GM12878 (cell line): ENCODE measurements around the gene IL22RA2. TPM values are rescaled to one million over a fixed set of nuclear protein-coding genes. Genes with fewer than 3 reads are reported as not detected.

Experiments
- ATAC-seq: fragments of 200-7000 bp; cut with Tn5 transposase; 3 replicates; pipeline ENCODE4 v1.9.1; 2020; ENCODE audit warnings: mild to moderate bottlenecking, moderate library complexity
- BruUV-seq: library from RNA; stranded (reverse); fragments of 400-500 nt; replicated peaks from 2 replicates; lab custom pipeline; 2021; lab: Mats Ljungman, UMichigan
- CTCF ChIA-PET: fragments of 300-600 bp; sonication (Branson Sonifier 250); formaldehyde crosslinking; extraction: SDS; loops from one replicate; lab custom pipeline; 2021; ENCODE audit warnings: inconsistent platforms; lab: Yijun Ruan, JAX
- POLR2A ChIA-PET: fragments of 350-600 bp; formaldehyde crosslinking; extraction: SDS; loops from one replicate; lab custom pipeline; 2021; ENCODE audit warnings: inconsistent platforms; lab: Charles Lee
- RAD21 ChIA-PET: fragments of 300-600 bp; sonication (Branson Sonifier 250); formaldehyde crosslinking; loops from one replicate; lab custom pipeline; 2023; ENCODE audit warnings: antibody characterized with exemption; ENCODE audit not compliant: unreplicated experiment; lab: Charles Lee
- SMC1A ChIA-PET: fragments of 300-600 bp; sonication (Branson Sonifier 250); formaldehyde crosslinking; loops from one replicate; lab custom pipeline; 2023; ENCODE audit not compliant: unreplicated experiment, uncharacterized antibody; lab: Charles Lee
- DNase-seq: peaks from one replicate; pipeline ENCODE4 v3.0.0-alpha.2; 2011; ENCODE audit warnings: low read depth, low spot score
- FAIRE-seq: peaks from 3 replicates; lab custom pipeline; 2011; peaks lifted over from hg19 to GRCh38; lab: Jason Lieb, UNC
- H2AFZ ChIP-seq: 2 replicates; pipeline ENCODE4 v1.6.0; 2011; ENCODE audit warnings: low read depth, low read length, control low read depth; ENCODE audit not compliant: control insufficient read depth
- H3K27ac ChIP-seq: 2 replicates; pipeline ENCODE4 v1.5.1; 2011; ENCODE audit warnings: control low read depth; ENCODE audit not compliant: control insufficient read depth, insufficient read depth
- H3K27me3 ChIP-seq, 2 experiments: replicated peaks in 1 of 2; 2 replicates each; pipeline versions ENCODE4 v1.6.0 to v1.6.1; 2011; ENCODE audit warnings: low read length in 1 of 2; ENCODE audit not compliant: control insufficient read depth in 2 of 2, insufficient read depth in 2 of 2
- H3K36me3 ChIP-seq, 2 experiments: 2 replicates each; pipeline ENCODE4 v1.5.1; 2011; ENCODE audit warnings: low read length in 1 of 2; ENCODE audit not compliant: control insufficient read depth in 2 of 2, insufficient read depth in 2 of 2
- H3K4me1 ChIP-seq: 2 replicates; pipeline ENCODE4 v1.6.1; 2011; ENCODE audit warnings: mild to moderate bottlenecking, low read length, moderate library complexity, mixed read lengths; ENCODE audit not compliant: control insufficient read depth, insufficient read depth
- H3K4me2 ChIP-seq: 2 replicates; pipeline ENCODE4 v1.6.0; 2011; ENCODE audit warnings: control low read depth; ENCODE audit not compliant: control insufficient read depth, insufficient read depth
- H3K4me3 ChIP-seq: fragments of 200-600 bp; sonication (generic); 2 replicates; pipeline ENCODE4 v1.5.1; 2016
- H3K79me2 ChIP-seq: 2 replicates; pipeline ENCODE4 v1.6.0; 2011; ENCODE audit warnings: low read length; ENCODE audit not compliant: control insufficient read depth, insufficient read depth
- H3K9ac ChIP-seq: 2 replicates; pipeline ENCODE4 v1.8.0; 2011; ENCODE audit warnings: low read length, control low read depth, mixed read lengths; ENCODE audit not compliant: control insufficient read depth, insufficient read depth
- H3K9me3 ChIP-seq: replicated peaks from 3 replicates; pipeline ENCODE4 v1.5.1; 2011; ENCODE audit warnings: mild to moderate bottlenecking, low read length; ENCODE audit not compliant: control insufficient read depth, insufficient read depth
- H4K20me1 ChIP-seq: 2 replicates; pipeline ENCODE4 v1.6.0; 2011; ENCODE audit not compliant: control insufficient read depth, insufficient read depth
- ATF2 ChIP-seq: IDR thresholded peaks from 2 replicates; pipeline ENCODE4 v1.6.1; 2012; ENCODE audit warnings: low read length, inconsistent platforms
- ATF7 ChIP-seq: fragments of 450-650 bp; IDR thresholded peaks from 2 replicates; pipeline ENCODE4 v1.6.1; 2016; ENCODE audit warnings: low read depth, mild to moderate bottlenecking
- CEBPB ChIP-seq, 2 experiments: fragments of 150-350 bp in 1 of 2; IDR thresholded peaks; 2 replicates each; pipeline ENCODE4 v1.6.1; 2012 to 2014; ENCODE audit warnings: low read depth in 2 of 2, low read length in 2 of 2, borderline replicate concordance in 1 of 2, inconsistent platforms in 1 of 2
- CREB1 ChIP-seq: IDR thresholded peaks from 2 replicates; pipeline ENCODE4 v1.6.1; 2012; ENCODE audit warnings: low read depth, mild to moderate bottlenecking, inconsistent platforms
- DPF2 ChIP-seq: fragments of 450-650 bp; IDR thresholded peaks from 2 replicates; pipeline ENCODE4 v1.6.1; 2017; ENCODE audit warnings: mild to moderate bottlenecking
- E2F4 ChIP-seq: IDR thresholded peaks from 2 replicates; pipeline ENCODE4 v1.6.1; 2012; ENCODE audit warnings: low read depth, low read length, improper control_type of control experiment
- EED ChIP-seq: sonication (generic); IDR thresholded peaks from 2 replicates; pipeline ENCODE4 v1.6.1; 2016; ENCODE audit warnings: antibody characterized with exemption, low read depth
- ELK1 ChIP-seq: IDR thresholded peaks from 2 replicates; pipeline ENCODE4 v1.6.1; 2012; ENCODE audit warnings: low read depth, low read length, improper control_type of control experiment
- IRF4 ChIP-seq: IDR thresholded peaks from 2 replicates; pipeline ENCODE4 v1.6.1; 2011; ENCODE audit warnings: low read depth, low read length
- MTA3 ChIP-seq: IDR thresholded peaks from 2 replicates; pipeline ENCODE4 v1.6.1; 2012; ENCODE audit warnings: low read length, inconsistent platforms, borderline replicate concordance
- NFXL1 ChIP-seq: fragments of 450-650 bp; IDR thresholded peaks from 2 replicates; pipeline ENCODE4 v1.6.1; 2017; ENCODE audit warnings: antibody characterized with exemption, mild to moderate bottlenecking, borderline replicate concordance
- RFX5 ChIP-seq: IDR thresholded peaks from 2 replicates; pipeline ENCODE4 v1.6.1; 2011; ENCODE audit warnings: low read depth, low read length, improper control_type of control experiment
- RUNX3 ChIP-seq: IDR thresholded peaks from 2 replicates; pipeline ENCODE4 v1.6.1; 2012; ENCODE audit warnings: low read length, inconsistent platforms
- TCF12 ChIP-seq: IDR thresholded peaks from 2 replicates; pipeline ENCODE4 v1.6.1; 2011; ENCODE audit warnings: low read depth, mild to moderate bottlenecking, low read length
- ZBTB4 ChIP-seq: fragments of 450-650 bp; formaldehyde crosslinking; IDR thresholded peaks from 2 replicates; pipeline ENCODE4 v1.4.0; 2022; ENCODE audit warnings: mild to moderate bottlenecking, moderate library complexity
- ZNF24 ChIP-seq: fragments of 450-650 bp; IDR thresholded peaks from 2 replicates; pipeline ENCODE4 v1.6.1; 2017; ENCODE audit warnings: antibody characterized with exemption, mild to moderate bottlenecking
- in situ Hi-C: fragments of 300-500 bp; cut with MboI; formaldehyde crosslinking; loops from 9 replicates; pipeline ENCODE4 v1.14.3; 2018; ENCODE audit warnings: mixed read lengths
- intact Hi-C: fragments of 100-400 bp; cut with micrococcal nuclease; formaldehyde crosslinking; loops from one replicate; pipeline ENCODE4 v1.14.2; 2022; ENCODE audit not compliant: unreplicated experiment
- polyA plus RNA-seq, 11 experiments: library from polyadenylated mRNA; depleted of rRNA in 4 of 11; unstranded in 6 of 11; stranded (reverse) in 5 of 11; fragments of >200 nt; fragmentation: Nextera tagmentation in 4 of 11; fragmentation: Illumina TruSeq in 1 of 11; extraction: Ambion mirVana in 4 of 11; extraction: Trizol in 1 of 11; gene quantifications; 1 replicate in 1 of 11; 2 replicates in 10 of 11; pipeline versions ENCODE4 v1.2.1 to v1.2.3, GENCODE V29; 2011 to 2016; ENCODE audit warnings: inconsistent platforms in 2 of 11, missing spikeins in 2 of 11, low read depth in 1 of 11
- total RNA-seq, 4 experiments: library from RNA; depleted of rRNA in 3 of 4; stranded (reverse); fragments of >200 nt in 3 of 4; fragmentation: Illumina TruSeq in 1 of 4; extraction: Trizol in 1 of 4; gene quantifications; 2 replicates each; pipeline versions ENCODE4 v1.2.1 to v1.2.3, GENCODE V29; 2013 to 2021

IL22RA2 gene
- total and polyA plus RNA-seq, 10 of the 15 experiments (the other 5 are each of a cell fraction or from before 2014, with no cell fraction given) = 0.05 to 0.22 (median 0.09) TPM; not detected in 3

GRCh38 chr6:137097057-137097456, 76.4 kb downstream of the IL22RA2 start (continued):
- no peak for TF ChIP-seq ZBTB4

- RAD21 ChIA-PET = interaction anchor here (0.7 to 12.9 kb wide), 28 partner anchors 9 to 815 kb away, joined by 3 to 500 read pairs (median 6); partner anchors contain the start of gene IL22RA2
- Histone ChIP-seq H2AFZ (no peak overlapping the region), H3K9ac (peak overlapping the region; percentile 67), H4K20me1 (no peaks in the 10 kb centered on the region), H3K4me1 (peaks cover 62% of the 10 kb centered on the region), H3K27ac (peak overlapping the region; percentile 95), H3K4me3 (no peak overlapping the region), H3K36me3 (no peaks in the 10 kb centered on the region), H3K27me3 (no peaks in the 10 kb centered on the region), H3K4me2 (peak overlapping the region; percentile 39), H3K79me2 (no peaks in the 10 kb centered on the region), H3K9me3 (peaks cover 4% of the 10 kb centered on the region; the same call in 2 of the 3 replicates)
- SMC1A ChIA-PET = interaction anchor here (0.7 to 7.4 kb wide), 30 partner anchors 7 to 563 kb away, joined by 3 to 293 read pairs (median 16); no protein-coding TSS in a partner anchor
- in situ Hi-C loops (no loop called here), intact Hi-C loops (loop anchor here (1.0 to 2.0 kb wide), 4 partner anchors 8 to 545 kb away; partner anchors contain the start of gene IFNGR1)
- CTCF ChIA-PET = interaction anchor here (0.8 to 12.9 kb wide), 23 partner anchors 10 to 609 kb away, joined by 3 to 164 read pairs (median 10); no protein-coding TSS in a partner anchor
- FAIRE-seq (peak; percentile 99), DNase-seq (peak; percentile 96), ATAC-seq (peak; percentile 77)
- TSS peak; percentile 63 for BruUV-seq
- POLR2A ChIA-PET = interaction anchor here (0.9 to 6.6 kb wide), 6 partner anchors 10 to 176 kb away, joined by 3 to 62 read pairs (median 10); no protein-coding TSS in a partner anchor
- TF ChIP-seq E2F4 (no peak), IRF4 (peak; percentile 82), CREB1 (peak; percentile 36; the same call in 1 of the 2 replicates), ZNF24 (peak; percentile 26; the same call in 1 of the 2 replicates), CEBPB (IDR thresholded peaks at IDR 0.05; ENCODE audit: borderline replicate concordance in 1 of 2, low read depth in 2 of 2, low read length in 2 of 2) (no peak), RUNX3 (peak; percentile 84), MTA3 (peak; percentile 65; the same call in 1 of the 2 replicates), DPF2 (peak; percentile 64), ATF7 (peak; percentile 86), ATF2 (peak; percentile 98), ELK1 (no peak), RFX5 (peak; percentile 51; the same call in 1 of the 2 replicates), EED (peak; percentile 84), TCF12 (peak; percentile 90), NFXL1 (no peak)
Observed at GRCh38 chr6:137095651-137096238, 77.7 kb downstream of the IL22RA2 start.
